Muscle layer of colon (tissue), 2 donors: ENCODE measurements around the gene AKTIP.

ENCODE experiments used
- H3K27ac ChIP-seq: one replicate; pipeline ENCODE4 v1.7.0; 2013; ENCODE audit warnings: low read depth, mild to moderate bottlenecking, low read length, moderate library complexity
- H3K27me3 ChIP-seq, 2 donors: one replicate each; pipeline ENCODE4 v1.7.0; 2013; ENCODE audit warnings: low read length in 2 of 2, mild to moderate bottlenecking in 2 of 2; ENCODE audit not compliant: insufficient read depth in 2 of 2, control insufficient read depth in 1 of 2
- H3K36me3 ChIP-seq: one replicate; pipeline ENCODE4 v1.7.0; 2013; ENCODE audit warnings: mild to moderate bottlenecking, low read length; ENCODE audit not compliant: insufficient read depth
- H3K4me1 ChIP-seq: one replicate; pipeline ENCODE4 v1.7.0; 2013; ENCODE audit warnings: mild to moderate bottlenecking, low read length; ENCODE audit not compliant: insufficient read depth
- H3K4me3 ChIP-seq, 2 donors: one replicate each; pipeline ENCODE4 v1.7.0; 2013; ENCODE audit warnings: low read length in 2 of 2, low read depth in 1 of 2, mild to moderate bottlenecking in 1 of 2, moderate library complexity in 1 of 2
- H3K9ac ChIP-seq: one replicate; pipeline ENCODE4 v1.7.0; 2013; ENCODE audit warnings: low read length
- H3K9me3 ChIP-seq: one replicate; pipeline ENCODE4 v1.7.0; 2013; ENCODE audit warnings: mild to moderate bottlenecking, low read length
- donor health status: abdominal sarcoma.
- donor health status: Adenocarcinoma of cecum.

AKTIP gene

DNA sequence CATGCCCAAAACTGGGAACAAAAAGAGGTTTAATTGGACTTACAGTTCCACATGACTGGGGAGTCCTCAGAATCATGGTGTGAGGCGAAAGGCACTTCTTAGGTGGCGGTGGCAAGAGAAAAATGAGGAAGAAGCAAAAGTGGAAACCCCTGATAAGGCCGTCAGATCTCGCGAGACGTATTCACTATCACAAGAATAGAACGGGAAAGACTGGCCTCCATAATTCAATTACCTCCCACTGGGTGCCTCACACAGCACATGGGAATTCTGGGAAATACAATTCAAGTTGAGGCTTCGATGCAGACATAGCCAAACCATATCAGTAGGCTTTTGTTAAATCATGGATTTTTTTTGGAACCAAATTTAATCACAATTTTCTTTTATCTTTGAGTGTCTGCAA is 44.4 kb downstream of the AKTIP start:
- Histone ChIP-seq H3K36me3 (peaks cover 49% of the 10 kb centered on the region), H3K4me3 (no peak overlapping the region), H3K27ac (no peak overlapping the region), H3K9me3 (no peaks in the 10 kb centered on the region), H3K9ac (no peak overlapping the region), H3K27me3 (no peaks in the 10 kb centered on the region), H3K4me1 (no peaks in the 10 kb centered on the region)

DNA sequence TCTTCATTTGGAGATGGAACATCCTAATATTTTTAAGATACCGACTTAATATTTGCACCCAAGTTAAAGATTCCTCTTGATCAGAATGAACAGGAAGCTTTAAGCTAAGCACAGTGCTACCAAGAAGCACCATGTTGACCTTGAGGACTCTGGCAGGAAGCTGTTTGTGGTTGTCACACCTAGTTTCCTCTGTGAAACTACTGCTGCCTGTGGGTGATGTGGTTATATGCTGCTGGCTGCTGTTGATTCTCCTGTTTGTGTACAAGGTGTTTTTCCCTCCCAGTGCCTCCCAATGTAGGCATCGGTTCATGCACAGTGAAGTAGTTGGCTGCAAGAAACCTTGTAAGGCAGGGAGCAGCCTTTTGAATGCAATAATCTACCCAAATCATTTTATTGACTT is 45.3 kb downstream of the AKTIP start:
- no peak overlapping the region for H3K4me3 ChIP-seq
- no peaks in the 10 kb centered on the region for H3K4me1 ChIP-seq
- no peak overlapping the region for H3K27ac ChIP-seq
- H3K27me3 ChIP-seq = no peaks in the 10 kb centered on the region
- H3K9me3 ChIP-seq = no peaks in the 10 kb centered on the region
- H3K36me3 ChIP-seq = peaks cover 54% of the 10 kb centered on the region
- no peak overlapping the region for H3K9ac ChIP-seq

DNA sequence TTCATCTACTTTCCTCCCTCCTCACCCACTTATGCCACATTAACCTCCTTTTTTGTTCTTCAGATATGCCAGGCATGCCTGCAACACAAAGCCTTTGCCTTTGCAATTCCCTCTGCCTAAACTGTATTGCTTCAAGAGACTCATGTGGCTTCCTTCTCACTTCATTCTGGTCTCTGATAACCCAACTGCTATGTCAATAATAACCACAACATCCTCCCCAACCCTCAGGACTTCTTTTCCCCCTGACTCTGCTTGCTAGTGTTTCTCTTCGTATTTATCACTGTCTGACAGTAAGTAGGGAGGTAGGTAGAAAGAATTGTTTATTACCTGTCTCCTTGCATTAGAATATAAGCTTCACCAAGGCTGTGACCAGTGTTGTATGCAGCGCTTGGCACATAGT is 46.4 kb downstream of the AKTIP start:
- Histone ChIP-seq H3K36me3 (peaks cover 56% of the 10 kb centered on the region), H3K9me3 (no peaks in the 10 kb centered on the region), H3K4me1 (no peaks in the 10 kb centered on the region), H3K4me3 (no peak overlapping the region), H3K9ac (no peak overlapping the region), H3K27ac (no peak overlapping the region), H3K27me3 (no peaks in the 10 kb centered on the region)

DNA sequence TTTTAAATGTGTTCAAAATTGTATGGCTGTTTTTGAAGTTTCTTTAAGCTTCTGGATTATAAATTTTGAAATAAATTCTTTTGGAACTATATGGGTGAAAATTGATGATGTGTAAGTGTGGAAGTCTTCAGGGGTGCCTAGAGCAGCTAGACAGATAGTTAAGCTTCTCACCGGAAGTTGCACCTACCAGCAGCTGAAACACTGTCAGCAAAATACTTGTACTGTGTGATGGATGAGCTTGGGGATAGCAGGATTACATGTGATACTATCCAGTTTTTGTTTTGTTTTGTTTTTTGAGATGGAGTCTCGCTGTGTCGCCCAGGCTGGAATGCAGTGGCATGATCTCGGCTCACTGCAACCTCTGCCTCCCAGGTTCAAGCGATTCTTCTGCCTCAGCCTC is 49.1 kb downstream of the AKTIP start:
- no peak overlapping the region for H3K27ac ChIP-seq
- H3K4me3 ChIP-seq = no peak overlapping the region
- H3K36me3 ChIP-seq = peaks cover 45% of the 10 kb centered on the region
- H3K9ac ChIP-seq = no peak overlapping the region
- H3K9me3 ChIP-seq = no peaks in the 10 kb centered on the region
- no peaks in the 10 kb centered on the region for H3K4me1 ChIP-seq
- H3K27me3 ChIP-seq = no peaks in the 10 kb centered on the region

DNA sequence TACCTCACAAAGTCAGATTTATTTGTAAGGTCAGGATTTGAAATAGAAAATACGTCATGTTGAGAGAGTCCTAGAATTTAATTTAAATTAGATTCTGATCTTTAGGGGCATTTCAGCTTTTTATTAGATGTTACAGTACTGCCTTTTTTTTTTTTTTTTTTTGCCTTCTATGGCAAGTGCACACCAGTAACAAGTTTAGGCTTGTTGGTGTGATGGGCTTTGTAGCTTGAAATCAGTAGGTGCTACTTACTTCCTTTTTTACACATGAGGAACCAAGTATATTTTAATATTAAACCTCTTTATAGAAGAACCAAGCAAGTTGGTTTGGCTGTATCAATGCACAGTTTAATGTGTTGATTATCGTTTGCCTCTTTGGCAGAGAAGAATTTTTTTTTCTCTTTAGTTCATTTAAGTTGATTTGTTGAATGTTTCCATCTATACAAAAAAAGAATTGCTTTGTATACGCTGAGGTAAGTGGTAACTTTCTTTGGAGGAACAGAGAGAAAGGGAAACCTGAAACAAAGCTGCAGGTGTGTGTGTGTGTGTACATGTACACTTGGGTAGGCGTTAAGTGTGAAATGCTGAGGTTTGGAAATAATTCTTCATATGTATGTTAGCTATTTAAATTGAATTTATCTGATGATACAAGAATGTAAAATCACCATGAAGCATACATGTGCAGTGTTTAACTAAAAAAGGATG is 53.0 kb downstream of the AKTIP start:
- H3K9me3 ChIP-seq = no peaks in the 10 kb centered on the region
- no peak overlapping the region for H3K4me3 ChIP-seq
- H3K4me1 ChIP-seq = no peaks in the 10 kb centered on the region
- H3K27ac ChIP-seq = no peak overlapping the region
- H3K9ac ChIP-seq = no peak overlapping the region
- H3K27me3 ChIP-seq = no peaks in the 10 kb centered on the region
- peaks cover 28% of the 10 kb centered on the region for H3K36me3 ChIP-seq

DNA sequence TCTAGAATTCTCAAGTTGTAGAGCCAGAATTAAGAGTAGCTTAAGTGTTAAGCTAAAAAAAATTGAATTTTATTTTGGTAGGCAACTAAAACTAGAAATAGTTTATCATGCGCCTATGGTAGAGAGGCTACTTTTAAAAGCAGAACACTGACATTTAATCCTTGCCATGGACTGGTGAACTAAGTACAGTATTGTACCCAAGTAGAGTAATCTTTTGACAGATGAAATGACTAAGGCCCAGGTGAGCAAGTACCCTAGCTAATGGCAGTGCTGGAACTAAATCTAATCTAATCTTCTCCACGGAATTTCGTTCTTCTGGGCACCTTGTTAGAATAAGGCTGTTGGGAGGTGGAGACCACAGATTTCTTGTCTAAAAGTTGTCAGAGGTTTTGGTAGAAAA is 56.9 kb downstream of the AKTIP start:
- Histone ChIP-seq H3K36me3 (peaks cover 13% of the 10 kb centered on the region), H3K4me3 (no peak overlapping the region), H3K9ac (no peak overlapping the region), H3K27ac (no peak overlapping the region), H3K27me3 (no peaks in the 10 kb centered on the region), H3K4me1 (no peaks in the 10 kb centered on the region), H3K9me3 (no peaks in the 10 kb centered on the region)

DNA sequence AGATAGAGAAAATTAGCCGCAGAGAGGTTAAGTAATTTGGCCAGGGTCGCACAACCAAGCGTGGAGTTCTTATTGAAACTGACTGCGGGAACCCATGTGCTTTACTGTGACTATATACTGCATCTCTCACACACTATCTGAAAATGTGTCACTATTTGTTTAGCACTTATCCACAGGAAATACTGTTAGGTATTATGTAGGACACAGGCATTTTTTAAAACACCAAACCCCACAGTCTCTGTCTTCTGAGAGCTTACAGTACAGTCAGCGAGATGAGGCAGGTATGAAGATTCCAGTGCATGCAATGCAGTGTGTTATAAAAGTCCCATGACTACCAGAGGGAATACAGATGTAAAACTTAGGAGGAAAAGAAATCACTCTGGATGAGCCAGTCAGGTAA is 57.5 kb downstream of the AKTIP start:
- Histone ChIP-seq H3K4me3 (no peak overlapping the region), H3K27me3 (no peaks in the 10 kb centered on the region), H3K4me1 (no peaks in the 10 kb centered on the region), H3K9me3 (no peaks in the 10 kb centered on the region), H3K36me3 (peaks cover 13% of the 10 kb centered on the region), H3K27ac (no peak overlapping the region), H3K9ac (no peak overlapping the region)
